H9 (cell line): ENCODE results near the gene HLA-DMA. TPM values are rescaled to one million over a fixed set of nuclear protein-coding genes. Genes with fewer than 3 reads are reported as not detected.

Source experiments
- DNase-seq: peaks from one replicate; pipeline ENCODE4 v3.0.0-alpha.2; 2017
- H2AFZ ChIP-seq: one replicate; pipeline ENCODE4 v1.6.1; 2013; ENCODE audit warnings: mild to moderate bottlenecking, low read length, control low read depth, moderate library complexity
- H2AK5ac ChIP-seq: 2 replicates; pipeline ENCODE4 v1.6.1; 2013; ENCODE audit warnings: low read length, control low read depth, mixed read lengths; ENCODE audit not compliant: insufficient read length
- H2BK120ac ChIP-seq: one replicate; pipeline ENCODE4 v1.6.1; 2013; ENCODE audit warnings: low read depth, mild to moderate bottlenecking, low read length, control low read depth, inconsistent platforms; ENCODE audit not compliant: poor library complexity, severe bottlenecking
- H2BK12ac ChIP-seq: 2 replicates; pipeline ENCODE4 v1.6.1; 2013; ENCODE audit warnings: low read length, control low read depth, mixed read lengths, low read depth; ENCODE audit not compliant: insufficient read length
- H2BK15ac ChIP-seq: 2 replicates; pipeline ENCODE4 v1.6.1; 2013; ENCODE audit warnings: low read depth, low read length, control low read depth
- H2BK20ac ChIP-seq: one replicate; pipeline ENCODE4 v1.6.1; 2013; ENCODE audit warnings: low read depth, mild to moderate bottlenecking, low read length, control low read depth, inconsistent platforms; ENCODE audit not compliant: poor library complexity, severe bottlenecking
- H2BK5ac ChIP-seq: 2 replicates; pipeline ENCODE4 v1.6.1; 2013; ENCODE audit warnings: low read length, control low read depth, mixed read lengths; ENCODE audit not compliant: insufficient read length
- H3K14ac ChIP-seq: 2 replicates; pipeline ENCODE4 v1.6.1; 2013; ENCODE audit warnings: low read length, control low read depth; ENCODE audit not compliant: insufficient read depth
- H3K18ac ChIP-seq: 2 replicates; pipeline ENCODE4 v1.6.1; 2013; ENCODE audit warnings: low read depth, mild to moderate bottlenecking, mixed read lengths, low read length, control low read depth; ENCODE audit not compliant: insufficient read length
- H3K23ac ChIP-seq: 2 replicates; pipeline ENCODE4 v1.6.1; 2013; ENCODE audit warnings: low read length, control low read depth, mixed read lengths, low read depth; ENCODE audit not compliant: insufficient read length
- H3K23me2 ChIP-seq: 2 replicates; pipeline ENCODE4 v1.6.1; 2013; ENCODE audit warnings: low read depth, mild to moderate bottlenecking, mixed read lengths, low read length, control low read depth; ENCODE audit not compliant: insufficient read length, poor library complexity, severe bottlenecking
- H3K27ac ChIP-seq: 2 replicates; pipeline ENCODE4 v1.5.1; 2013; ENCODE audit warnings: low read length, control low read depth, mixed read lengths, low read depth; ENCODE audit not compliant: insufficient read length
- H3K27me3 ChIP-seq: 2 replicates; pipeline ENCODE4 v1.6.1; 2013; ENCODE audit warnings: low read length, control low read depth, inconsistent platforms; ENCODE audit not compliant: insufficient read depth
- H3K4ac ChIP-seq: 2 replicates; pipeline ENCODE4 v1.6.1; 2013; ENCODE audit warnings: low read depth, mild to moderate bottlenecking, control low read depth, inconsistent platforms, low read length, moderate library complexity
- H3K4me1 ChIP-seq: 2 replicates; pipeline ENCODE4 v1.6.1; 2013; ENCODE audit warnings: low read length, control low read depth, inconsistent platforms; ENCODE audit not compliant: insufficient read depth
- H3K4me2 ChIP-seq: 2 replicates; pipeline ENCODE4 v1.6.1; 2013; ENCODE audit warnings: low read length, control low read depth, mixed read lengths; ENCODE audit not compliant: insufficient read length, insufficient read depth
- H3K56ac ChIP-seq: 2 replicates; pipeline ENCODE4 v1.6.1; 2013; ENCODE audit warnings: low read depth, mild to moderate bottlenecking, mixed read lengths, low read length, control low read depth; ENCODE audit not compliant: insufficient read length
- H3K79me1 ChIP-seq: 2 replicates; pipeline ENCODE4 v1.6.1; 2013; ENCODE audit warnings: low read depth, mild to moderate bottlenecking, moderate library complexity, low read length, control low read depth, inconsistent platforms; ENCODE audit not compliant: insufficient read depth, poor library complexity, severe bottlenecking
- H3K79me2 ChIP-seq: 2 replicates; pipeline ENCODE4 v1.6.1; 2013; ENCODE audit warnings: low read length, control low read depth, inconsistent platforms; ENCODE audit not compliant: insufficient read depth
- H3K9ac ChIP-seq: 2 replicates; pipeline ENCODE4 v1.6.1; 2013; ENCODE audit warnings: low read length, control low read depth, mixed read lengths; ENCODE audit not compliant: insufficient read length; ENCODE audit errors: extremely low read depth
- H3K9me3 ChIP-seq: one replicate; pipeline ENCODE4 v1.6.1; 2013; ENCODE audit warnings: low read depth, low read length, inconsistent platforms; ENCODE audit not compliant: control insufficient read depth
- H3T11ph ChIP-seq: one replicate; pipeline ENCODE4 v1.6.1; 2013; ENCODE audit warnings: mild to moderate bottlenecking, low read length, control low read depth, inconsistent platforms
- H4K20me1 ChIP-seq: one replicate; pipeline ENCODE4 v1.6.1; 2013; ENCODE audit not compliant: control insufficient read depth, insufficient read length, insufficient read depth
- H4K5ac ChIP-seq: 2 replicates; pipeline ENCODE4 v1.6.1; 2013; ENCODE audit warnings: low read depth, mild to moderate bottlenecking, mixed read lengths, low read length, control low read depth; ENCODE audit not compliant: insufficient read length
- H4K8ac ChIP-seq: replicated peaks from 2 replicates; pipeline ENCODE4 v1.6.1; 2013; ENCODE audit warnings: low read length, control low read depth, mixed read lengths, low read depth; ENCODE audit not compliant: insufficient read length
- H4K91ac ChIP-seq: 2 replicates; pipeline ENCODE4 v1.6.1; 2013; ENCODE audit warnings: low read depth, mild to moderate bottlenecking, moderate library complexity, mixed read lengths, low read length, control low read depth; ENCODE audit not compliant: insufficient read length
- H3K27ac Mint-ChIP-seq, 3 experiments: 2 replicates in 2 of 3; 3 replicates in 1 of 3; pipeline ENCODE4 v1.8.0; 2020 to 2021; ENCODE audit warnings: mixed read lengths in 3 of 3, mild to moderate bottlenecking in 1 of 3, moderate library complexity in 1 of 3
- H3K27me3 Mint-ChIP-seq: 2 replicates; pipeline ENCODE4 v1.8.0; 2021; ENCODE audit warnings: low read depth, mild to moderate bottlenecking, moderate library complexity, mixed read lengths
- H3K36me3 Mint-ChIP-seq, 3 experiments: 2 replicates in 2 of 3; 3 replicates in 1 of 3; pipeline ENCODE4 v1.8.0; 2020 to 2021; ENCODE audit warnings: low read depth in 3 of 3, mixed read lengths in 3 of 3; ENCODE audit not compliant: insufficient read depth in 1 of 3
- H3K4me1 Mint-ChIP-seq, 2 experiments: 2 replicates each; pipeline ENCODE4 v1.8.0; 2020; ENCODE audit warnings: mixed read lengths in 2 of 2
- H3K4me3 Mint-ChIP-seq, 2 experiments: 2 replicates in 1 of 2; 3 replicates in 1 of 2; pipeline ENCODE4 v1.8.0; 2020 to 2021; ENCODE audit warnings: mild to moderate bottlenecking in 2 of 2, mixed read lengths in 2 of 2, moderate library complexity in 1 of 2
- H3K9me3 Mint-ChIP-seq, 2 experiments: 2 replicates in 1 of 2; 3 replicates in 1 of 2; pipeline ENCODE4 v1.8.0; 2020; ENCODE audit warnings: mild to moderate bottlenecking in 2 of 2, mixed read lengths in 2 of 2, moderate library complexity in 1 of 2
- CTCF ChIP-seq: fragments of 200-600 bp; sonication (generic); conservative IDR thresholded peaks from 3 replicates; pipeline ENCODE4 v1.8.0; 2021; ENCODE audit warnings: antibody characterized with exemption, mild to moderate bottlenecking
- WGBS: extraction: QIAGEN DNeasy Blood & Tissue Kit; methylation state at CpG from one replicate; pipeline ENCODE4 v1.1.7; 2013; ENCODE audit warnings: missing lambda C conversion rate, low lambda C conversion rate, mixed read lengths; ENCODE audit not compliant: insufficient read length; ENCODE audit errors: extremely low coverage; 5-methylcytosine and 5-hydroxymethylcytosine counted together
- total RNA-seq: library from RNA; stranded (reverse); gene quantifications from 2 replicates; pipeline ENCODE4 v1.2.1, GENCODE V29; 2021

The HLA-DMA gene
- total RNA-seq, 1 experiment from 2014 or later = 7.5 TPM

GRCh38 chr6:32932132-32932868 is 20.6 kb downstream of the HLA-DMA start:
- WGBS = no CpG with 5 or more reads among the region's 7 CpGs
- no peak overlapping the region for H4K8ac ChIP-seq
- H3K36me3 Mint-ChIP-seq = no peaks in the 10 kb centered on the region
- H3K56ac ChIP-seq = no peak overlapping the region
- no peak overlapping the region for H3T11ph ChIP-seq
- H3K27ac Mint-ChIP-seq = no peak overlapping the region
- no peaks in the 10 kb centered on the region for H3K23me2 ChIP-seq
- no peak overlapping the region for H2BK12ac ChIP-seq
- H3K4me1 Mint-ChIP-seq = no peaks in the 10 kb centered on the region
- no peaks in the 10 kb centered on the region for H3K27me3 ChIP-seq
- H4K91ac ChIP-seq = no peak overlapping the region
- TF ChIP-seq CTCF = no peak
- H2BK15ac ChIP-seq = no peak overlapping the region
- no peak overlapping the region for H2BK20ac ChIP-seq
- H3K23ac ChIP-seq = peak overlapping the region; percentile 71
- no peak overlapping the region for H4K5ac ChIP-seq
- no peak overlapping the region for H2BK120ac ChIP-seq
- H3K9me3 ChIP-seq = no peaks in the 10 kb centered on the region
- H3K79me2 ChIP-seq = no peaks in the 10 kb centered on the region
- no peak overlapping the region for H2AK5ac ChIP-seq
- H3K9ac ChIP-seq = no peak overlapping the region
- no peak overlapping the region for H2BK5ac ChIP-seq
- no peak overlapping the region for H3K27ac ChIP-seq
- H3K27me3 Mint-ChIP-seq = peaks cover 19% of the 10 kb centered on the region
- no peaks in the 10 kb centered on the region for H3K4me1 ChIP-seq
- peaks cover 2% of the 10 kb centered on the region for H4K20me1 ChIP-seq
- no peak overlapping the region for H3K4me3 Mint-ChIP-seq
- H3K14ac ChIP-seq = no peak overlapping the region
- no peaks in the 10 kb centered on the region for H3K79me1 ChIP-seq
- H2AFZ ChIP-seq = no peak overlapping the region
- H3K4ac ChIP-seq = no peak overlapping the region
- no peak overlapping the region for H3K18ac ChIP-seq
- no peaks in the 10 kb centered on the region; a peak in 1 of 5 replicates for H3K9me3 Mint-ChIP-seq
- no peak overlapping the region for H3K4me2 ChIP-seq
- no peak for DNase-seq
